ENCODE data around the gene PRRX1. TPM values are rescaled to one million over a fixed set of nuclear protein-coding genes. Genes with fewer than 3 reads are reported as not detected.

PRRX1 gene
- total RNA-seq, 1 experiment from 2014 or later, result 4.5 TPM

DNA sequence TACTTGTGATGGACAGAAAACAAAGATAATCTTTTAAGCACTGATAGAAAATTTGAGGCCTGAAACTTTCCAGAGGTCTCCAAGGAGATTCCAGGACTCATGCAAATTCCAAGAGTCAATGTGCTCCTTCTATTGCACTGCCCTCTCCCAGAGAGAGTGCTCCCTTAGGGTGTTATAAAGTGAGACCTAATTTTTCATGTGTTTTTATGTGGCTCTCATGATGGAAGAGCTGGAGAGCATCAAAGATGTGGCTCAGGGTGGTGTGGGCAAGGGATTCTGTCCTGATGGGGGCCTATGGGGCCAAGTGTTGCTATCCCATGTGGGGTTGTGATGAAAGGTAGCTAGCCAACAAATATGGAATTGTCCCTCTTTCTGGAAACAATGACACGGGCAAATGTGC lies 101.3 kb downstream of the PRRX1 start:
- no TSS peak for BruUV-seq (replicated peaks)
- Histone ChIP-seq H3K4me3 (ENCODE audit: low read depth, low read length, poor library complexity, severe bottlenecking) (no peak overlapping the region), H3K4me1 (ENCODE audit: insufficient read depth, low read length, poor library complexity, severe bottlenecking) (no peaks in the 10 kb centered on the region), H3K9me3 (ENCODE audit: low read depth, low read length, poor library complexity, severe bottlenecking) (no peaks in the 10 kb centered on the region), H3K27me3 (replicated peaks; ENCODE audit: insufficient read depth, low read depth, low read length, poor library complexity) (no peaks in the 10 kb centered on the region), H3K27ac (ENCODE audit: low read depth, low read length, poor library complexity, severe bottlenecking) (no peak overlapping the region), H3K36me3 (ENCODE audit: insufficient read depth, low read length, poor library complexity, severe bottlenecking) (no peaks in the 10 kb centered on the region)
- TF ChIP-seq, protein P1, sequence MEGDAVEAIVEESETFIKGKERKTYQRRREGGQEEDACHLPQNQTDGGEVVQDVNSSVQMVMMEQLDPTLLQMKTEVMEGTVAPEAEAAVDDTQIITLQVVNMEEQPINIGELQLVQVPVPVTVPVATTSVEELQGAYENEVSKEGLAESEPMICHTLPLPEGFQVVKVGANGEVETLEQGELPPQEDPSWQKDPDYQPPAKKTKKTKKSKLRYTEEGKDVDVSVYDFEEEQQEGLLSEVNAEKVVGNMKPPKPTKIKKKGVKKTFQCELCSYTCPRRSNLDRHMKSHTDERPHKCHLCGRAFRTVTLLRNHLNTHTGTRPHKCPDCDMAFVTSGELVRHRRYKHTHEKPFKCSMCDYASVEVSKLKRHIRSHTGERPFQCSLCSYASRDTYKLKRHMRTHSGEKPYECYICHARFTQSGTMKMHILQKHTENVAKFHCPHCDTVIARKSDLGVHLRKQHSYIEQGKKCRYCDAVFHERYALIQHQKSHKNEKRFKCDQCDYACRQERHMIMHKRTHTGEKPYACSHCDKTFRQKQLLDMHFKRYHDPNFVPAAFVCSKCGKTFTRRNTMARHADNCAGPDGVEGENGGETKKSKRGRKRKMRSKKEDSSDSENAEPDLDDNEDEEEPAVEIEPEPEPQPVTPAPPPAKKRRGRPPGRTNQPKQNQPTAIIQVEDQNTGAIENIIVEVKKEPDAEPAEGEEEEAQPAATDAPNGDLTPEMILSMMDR (conservative IDR thresholded peaks at IDR 0.05; ENCODE audit: low read depth, low read length), result no peak
- no peak for TF ChIP-seq EZH2 (IDR thresholded peaks at IDR 0.05; ENCODE audit: borderline replicate concordance, low read depth, low read length, poor library complexity, severe bottlenecking)
- intact Hi-C loops (cut with micrococcal nuclease; ENCODE audit: unreplicated experiment), result loop anchor here (1.0 to 5.0 kb wide), 3 partner anchors 76 to 838 kb away; no protein-coding TSS in a partner anchor
- CTCF ChIA-PET, result no interaction called here
- POLR2A ChIA-PET (ENCODE audit: low non-redundant PET), result no interaction called here
- no peak for DNase-seq (ENCODE audit: low spot score)

DNA sequence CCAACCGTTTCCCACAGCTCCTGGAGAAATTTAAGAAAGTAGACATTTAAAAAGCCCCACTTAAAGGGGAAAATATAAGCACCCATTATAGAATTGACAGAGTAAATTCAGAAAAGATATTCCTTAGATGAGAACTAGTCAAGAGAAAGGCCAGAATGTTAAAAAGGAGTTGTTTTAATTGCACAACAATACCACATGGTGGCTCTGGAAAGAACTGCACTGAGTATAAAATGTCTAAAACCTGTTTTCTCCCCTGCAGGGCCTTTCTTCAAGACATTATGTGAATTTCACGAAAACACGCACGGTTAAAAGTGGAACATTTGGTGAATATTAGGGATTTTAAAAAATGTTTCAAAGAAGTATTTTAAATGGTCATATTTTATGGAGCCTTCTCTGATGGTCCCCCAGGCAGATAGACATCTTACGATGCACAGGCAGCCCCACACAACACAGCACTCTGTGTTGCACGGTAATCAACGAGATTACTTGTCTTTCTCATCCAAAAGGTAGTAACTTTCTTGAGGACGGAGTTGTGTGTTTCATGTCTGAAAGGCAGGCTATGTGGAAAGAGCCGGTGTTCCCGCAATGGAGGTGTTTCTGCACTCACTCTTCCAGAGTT lies 101.9 kb downstream of the PRRX1 start:
- no TSS peak for BruUV-seq (replicated peaks)
- no peaks in the 10 kb centered on the region for H3K36me3 ChIP-seq (ENCODE audit: insufficient read depth, low read length, poor library complexity, severe bottlenecking)
- TF ChIP-seq, protein P1 (conservative IDR thresholded peaks at IDR 0.05; ENCODE audit: low read depth, low read length), result peak; percentile 67
- no peak for TF ChIP-seq EZH2 (IDR thresholded peaks at IDR 0.05; ENCODE audit: borderline replicate concordance, low read depth, low read length, poor library complexity, severe bottlenecking)
- DNase-seq (ENCODE audit: low spot score), result peak; percentile 48
- no peak overlapping the region for H3K4me3 ChIP-seq (ENCODE audit: low read depth, low read length, poor library complexity, severe bottlenecking)
- H3K27me3 ChIP-seq (replicated peaks; ENCODE audit: insufficient read depth, low read depth, low read length, poor library complexity), result no peaks in the 10 kb centered on the region
- POLR2A ChIA-PET (ENCODE audit: low non-redundant PET), result no interaction called here
- CTCF ChIA-PET, result no interaction called here
- H3K27ac ChIP-seq (ENCODE audit: low read depth, low read length, poor library complexity, severe bottlenecking), result no peak overlapping the region
- intact Hi-C loops (cut with micrococcal nuclease; ENCODE audit: unreplicated experiment), result loop anchor here (1.0 to 5.0 kb wide), 3 partner anchors 77 to 839 kb away; no protein-coding TSS in a partner anchor
- no peaks in the 10 kb centered on the region for H3K9me3 ChIP-seq (ENCODE audit: low read depth, low read length, poor library complexity, severe bottlenecking)
- H3K4me1 ChIP-seq (ENCODE audit: insufficient read depth, low read length, poor library complexity, severe bottlenecking), result no peaks in the 10 kb centered on the region

DNA sequence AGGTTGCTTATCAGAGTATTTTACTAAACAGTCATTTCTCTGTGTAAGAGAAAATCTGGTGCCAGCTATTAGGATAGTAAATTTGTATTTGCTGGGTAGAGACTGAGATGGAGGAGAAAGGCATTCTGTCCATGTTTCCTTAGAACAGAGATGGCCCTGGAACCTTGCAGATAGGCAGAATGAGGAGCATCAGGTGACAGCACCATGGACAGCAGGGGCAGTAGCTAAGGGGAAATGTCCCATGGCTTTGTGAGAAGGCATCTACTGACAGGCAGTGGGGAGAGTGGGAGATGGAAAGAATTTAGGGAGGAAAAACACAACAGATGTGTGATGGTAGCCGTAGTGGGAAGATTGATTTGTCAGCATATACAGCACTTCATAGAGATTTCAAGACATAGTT lies 105.0 kb downstream of the PRRX1 start:
- no TSS peak for BruUV-seq (replicated peaks)
- POLR2A ChIA-PET (ENCODE audit: low non-redundant PET), result no interaction called here

More for the DNA sequence above, 105.0 kb downstream of the PRRX1 start:
- no peaks in the 10 kb centered on the region for H3K36me3 ChIP-seq (ENCODE audit: insufficient read depth, low read length, poor library complexity, severe bottlenecking)
- TF ChIP-seq, protein P1 (conservative IDR thresholded peaks at IDR 0.05; ENCODE audit: low read depth, low read length), result no peak
- TF ChIP-seq EZH2 (IDR thresholded peaks at IDR 0.05; ENCODE audit: borderline replicate concordance, low read depth, low read length, poor library complexity, severe bottlenecking), result no peak
- H3K4me3 ChIP-seq (ENCODE audit: low read depth, low read length, poor library complexity, severe bottlenecking), result no peak overlapping the region
- no peak for DNase-seq (ENCODE audit: low spot score)
- no peaks in the 10 kb centered on the region for H3K27me3 ChIP-seq (replicated peaks; ENCODE audit: insufficient read depth, low read depth, low read length, poor library complexity)
- intact Hi-C loops (cut with micrococcal nuclease; ENCODE audit: unreplicated experiment), result loop anchor here (5.0 kb wide), 2 partner anchors 277 to 842 kb away; no protein-coding TSS in a partner anchor
- CTCF ChIA-PET, result no interaction called here
- H3K27ac ChIP-seq (ENCODE audit: low read depth, low read length, poor library complexity, severe bottlenecking), result no peak overlapping the region
- H3K4me1 ChIP-seq (ENCODE audit: insufficient read depth, low read length, poor library complexity, severe bottlenecking), result no peaks in the 10 kb centered on the region
- no peaks in the 10 kb centered on the region for H3K9me3 ChIP-seq (ENCODE audit: low read depth, low read length, poor library complexity, severe bottlenecking)
